Kidney epithelial cell (primary cell): ENCODE measurements around the gene EPHA4. TPM values are rescaled to one million over a fixed set of nuclear protein-coding genes. Genes with fewer than 3 reads are reported as not detected.

ENCODE experiments used
- DNase-seq: peaks from one replicate; pipeline ENCODE4 v3.0.0-alpha.2; 2010; ENCODE audit warnings: low read depth
- H3K27me3 ChIP-seq: 2 replicates; pipeline ENCODE4 v1.6.0; 2011; ENCODE audit warnings: low read length; ENCODE audit not compliant: control insufficient read depth, insufficient read depth
- H3K36me3 ChIP-seq: 2 replicates; pipeline ENCODE4 v1.5.1; 2011; ENCODE audit warnings: low read length; ENCODE audit not compliant: control insufficient read depth, insufficient read depth
- H3K4me3 ChIP-seq: 2 replicates; pipeline ENCODE4 v1.5.1; 2011; ENCODE audit warnings: low read depth, mild to moderate bottlenecking, control low read depth, low read length
- total RNA-seq: library from RNA; depleted of rRNA; stranded (reverse); fragments of >200 nt; gene quantifications from 2 replicates; pipeline ENCODE4 v1.2.3, GENCODE V29; 2015
- TF ChIP-seq, protein P1 (sequence below): IDR thresholded peaks from 2 replicates; pipeline ENCODE4 v1.5.1; 2011; ENCODE audit warnings: mild to moderate bottlenecking, moderate library complexity, low read length, control low read depth, inconsistent platforms; ENCODE audit not compliant: insufficient read depth, poor library complexity, severe bottlenecking

EPHA4 gene
- total RNA-seq, 1 donor from 2014 or later = 6.6 TPM

DNA sequence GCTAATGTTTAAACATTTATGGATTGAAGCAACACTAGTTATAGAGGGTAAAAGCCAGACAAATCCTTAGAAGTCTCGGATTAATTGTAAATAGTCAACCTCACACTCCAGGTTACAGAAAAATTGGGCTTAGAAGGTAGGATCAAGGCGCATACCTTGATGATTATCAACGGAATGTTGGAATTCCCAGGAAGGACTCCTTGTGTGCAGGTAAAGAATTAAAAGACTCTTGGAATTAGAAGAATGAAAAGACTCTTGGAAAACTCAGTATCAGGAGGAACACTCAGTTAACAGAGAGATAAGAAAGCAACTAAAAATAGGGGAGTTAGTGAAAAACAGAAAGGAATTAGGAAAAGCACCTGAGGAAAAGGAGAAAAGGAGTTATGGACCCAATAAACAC, 29.3 kb upstream of the EPHA4 start:
- Histone ChIP-seq H3K27me3 (no peaks in the 10 kb centered on the region), H3K4me3 (no peak overlapping the region), H3K36me3 (no peaks in the 10 kb centered on the region)
- TF ChIP-seq, protein P1, sequence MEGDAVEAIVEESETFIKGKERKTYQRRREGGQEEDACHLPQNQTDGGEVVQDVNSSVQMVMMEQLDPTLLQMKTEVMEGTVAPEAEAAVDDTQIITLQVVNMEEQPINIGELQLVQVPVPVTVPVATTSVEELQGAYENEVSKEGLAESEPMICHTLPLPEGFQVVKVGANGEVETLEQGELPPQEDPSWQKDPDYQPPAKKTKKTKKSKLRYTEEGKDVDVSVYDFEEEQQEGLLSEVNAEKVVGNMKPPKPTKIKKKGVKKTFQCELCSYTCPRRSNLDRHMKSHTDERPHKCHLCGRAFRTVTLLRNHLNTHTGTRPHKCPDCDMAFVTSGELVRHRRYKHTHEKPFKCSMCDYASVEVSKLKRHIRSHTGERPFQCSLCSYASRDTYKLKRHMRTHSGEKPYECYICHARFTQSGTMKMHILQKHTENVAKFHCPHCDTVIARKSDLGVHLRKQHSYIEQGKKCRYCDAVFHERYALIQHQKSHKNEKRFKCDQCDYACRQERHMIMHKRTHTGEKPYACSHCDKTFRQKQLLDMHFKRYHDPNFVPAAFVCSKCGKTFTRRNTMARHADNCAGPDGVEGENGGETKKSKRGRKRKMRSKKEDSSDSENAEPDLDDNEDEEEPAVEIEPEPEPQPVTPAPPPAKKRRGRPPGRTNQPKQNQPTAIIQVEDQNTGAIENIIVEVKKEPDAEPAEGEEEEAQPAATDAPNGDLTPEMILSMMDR = no peak
- DNase-seq = no peak

DNA sequence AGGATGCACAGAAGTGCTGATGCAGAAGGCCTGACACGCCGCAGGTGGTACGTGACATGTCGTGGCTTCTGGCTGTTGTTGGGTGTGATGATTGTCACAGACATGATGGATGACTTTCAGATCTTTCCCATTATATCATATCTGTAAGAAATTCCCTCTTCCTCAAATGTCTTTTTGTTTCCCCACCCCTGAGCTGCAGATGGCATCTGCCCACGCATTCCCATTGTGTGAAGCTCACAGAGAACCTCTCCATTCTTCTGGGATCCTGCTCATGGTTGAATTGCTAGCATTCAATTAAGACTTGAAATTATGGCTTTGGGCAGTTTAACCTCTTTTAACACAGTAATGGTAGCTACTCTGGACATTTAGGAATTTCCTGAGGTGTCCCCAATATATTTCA, 28.3 kb upstream of the EPHA4 start:
- no peak for DNase-seq

DNA sequence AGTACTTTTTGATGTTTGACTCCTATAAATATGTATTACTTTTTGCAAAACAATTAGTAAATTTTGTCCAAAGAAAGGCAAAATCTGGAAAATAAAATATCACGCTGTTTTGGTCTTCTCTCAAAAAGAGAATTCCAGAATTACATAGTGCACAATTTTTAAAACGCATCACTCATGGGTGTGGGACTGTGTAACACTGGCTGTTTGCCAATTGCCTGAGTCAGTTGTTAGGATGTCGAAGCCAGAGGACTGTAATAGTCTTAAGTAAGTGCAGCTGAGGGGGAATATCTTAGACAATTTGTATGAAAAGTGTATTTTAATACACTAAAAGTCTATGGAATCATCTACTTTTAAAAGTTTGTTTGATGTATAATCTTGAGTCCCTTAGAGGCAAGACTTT, 24.1 kb upstream of the EPHA4 start:
- no peak for DNase-seq
- TF ChIP-seq, protein P1 = no peak

More for the DNA sequence above, 28.3 kb upstream of the EPHA4 start:
- TF ChIP-seq, protein P1 = no peak
- Histone ChIP-seq H3K27me3 (no peaks in the 10 kb centered on the region), H3K4me3 (no peak overlapping the region), H3K36me3 (no peaks in the 10 kb centered on the region)

DNA sequence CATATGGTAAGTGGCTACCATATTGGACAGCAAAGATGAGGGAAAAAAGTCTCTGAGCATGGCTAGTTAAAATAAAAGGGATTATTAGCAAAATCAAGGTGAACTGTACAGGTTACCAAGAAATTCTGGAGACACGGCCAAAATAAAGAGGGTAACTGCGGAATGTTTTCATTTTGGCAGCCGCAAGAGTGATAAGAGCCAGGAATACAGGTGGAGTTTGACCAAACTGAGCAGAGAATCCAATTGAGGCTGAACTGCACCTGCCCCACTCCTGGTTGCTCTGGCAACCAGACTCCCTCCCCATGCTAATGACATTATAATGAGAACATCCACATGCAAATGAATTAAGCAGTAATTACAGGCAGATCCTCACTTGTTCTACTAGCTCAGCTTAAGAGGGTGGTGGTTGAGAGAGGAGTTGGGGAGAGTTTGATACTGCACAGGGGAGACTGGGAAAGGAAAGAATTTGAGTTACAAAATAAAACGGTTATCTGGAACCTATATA, 18.8 kb upstream of the EPHA4 start:
- DNase-seq = no peak
- H3K27me3 ChIP-seq = no peaks in the 10 kb centered on the region
- no peaks in the 10 kb centered on the region for H3K36me3 ChIP-seq
- H3K4me3 ChIP-seq = no peak overlapping the region
- TF ChIP-seq, protein P1 = no peak

More for the DNA sequence above, 24.1 kb upstream of the EPHA4 start:
- Histone ChIP-seq H3K27me3 (no peaks in the 10 kb centered on the region), H3K36me3 (no peaks in the 10 kb centered on the region), H3K4me3 (no peak overlapping the region)

DNA sequence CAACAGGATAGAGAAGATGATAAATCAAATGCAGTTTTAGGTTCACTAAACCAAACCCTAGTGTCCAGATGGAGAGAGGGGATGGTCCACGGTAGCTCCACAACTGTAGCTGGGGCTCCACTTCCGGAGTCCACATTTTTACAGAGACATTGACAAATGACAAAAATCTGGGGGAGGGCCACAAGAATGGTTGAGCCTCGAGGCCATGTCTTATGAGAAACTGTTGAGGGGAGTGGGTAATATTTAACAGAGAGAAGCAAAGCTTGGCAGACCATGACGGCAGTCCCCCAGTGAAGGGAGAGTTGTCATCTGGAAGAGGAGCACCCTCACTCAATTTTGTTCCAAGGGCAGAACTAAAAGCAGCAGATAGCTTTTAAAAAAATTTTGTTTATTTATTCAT, 17.6 kb upstream of the EPHA4 start:
- no peak for DNase-seq

More for the DNA sequence above, 17.6 kb upstream of the EPHA4 start:
- Histone ChIP-seq H3K36me3 (no peaks in the 10 kb centered on the region), H3K4me3 (no peak overlapping the region), H3K27me3 (no peaks in the 10 kb centered on the region)
- TF ChIP-seq, protein P1 = no peak
